B cell (primary cell): Measurements from ENCODE around the gene TRAPPC5.

Experiments used
- CTCF ChIP-seq: fragments of 200-600 bp; IDR thresholded peaks from one replicate; pipeline ENCODE4 v1.8.0; 2022; ENCODE audit warnings: antibody characterized with exemption, mild to moderate bottlenecking
- EZH2 ChIP-seq: IDR thresholded peaks from 2 replicates; pipeline ENCODE4 v1.6.1; 2012; ENCODE audit warnings: borderline replicate concordance, low read depth, mild to moderate bottlenecking, moderate library complexity, low read length; ENCODE audit not compliant: insufficient read depth, poor library complexity, severe bottlenecking

GRCh38 chr19:7650148-7650547, 30.5 kb upstream of the TRAPPC5 start:
- TF ChIP-seq CTCF (no peak), EZH2 (no peak)
